NCI-H2029 (cell line): ENCODE results near the gene SMIM20.

ENCODE experiments used
- DNase-seq: peaks from one replicate; lab custom pipeline; 2025; lab: John Stamatoyannopoulos, UW

SMIM20 gene

DNA sequence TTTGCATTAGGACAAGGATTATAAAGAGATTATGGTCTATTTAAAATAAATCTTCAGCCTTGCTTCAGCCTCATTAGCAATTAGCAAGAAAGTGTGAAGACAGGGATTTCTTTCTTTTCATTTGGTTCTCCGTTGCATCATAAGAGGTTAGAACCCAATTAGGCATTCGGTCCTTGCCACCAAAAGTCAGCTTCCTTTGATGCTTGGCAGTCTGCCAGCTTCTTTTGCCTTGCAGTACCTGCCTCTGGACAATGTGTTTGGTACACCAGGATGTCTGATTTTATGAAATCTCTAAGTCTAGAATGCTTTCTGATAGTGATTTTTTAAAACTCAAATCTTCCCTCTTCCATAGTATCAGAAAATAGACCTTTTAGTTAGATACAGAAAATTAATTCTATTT lies 12.4 kb downstream of the SMIM20 start:
- peak; percentile 23 for DNase-seq

DNA sequence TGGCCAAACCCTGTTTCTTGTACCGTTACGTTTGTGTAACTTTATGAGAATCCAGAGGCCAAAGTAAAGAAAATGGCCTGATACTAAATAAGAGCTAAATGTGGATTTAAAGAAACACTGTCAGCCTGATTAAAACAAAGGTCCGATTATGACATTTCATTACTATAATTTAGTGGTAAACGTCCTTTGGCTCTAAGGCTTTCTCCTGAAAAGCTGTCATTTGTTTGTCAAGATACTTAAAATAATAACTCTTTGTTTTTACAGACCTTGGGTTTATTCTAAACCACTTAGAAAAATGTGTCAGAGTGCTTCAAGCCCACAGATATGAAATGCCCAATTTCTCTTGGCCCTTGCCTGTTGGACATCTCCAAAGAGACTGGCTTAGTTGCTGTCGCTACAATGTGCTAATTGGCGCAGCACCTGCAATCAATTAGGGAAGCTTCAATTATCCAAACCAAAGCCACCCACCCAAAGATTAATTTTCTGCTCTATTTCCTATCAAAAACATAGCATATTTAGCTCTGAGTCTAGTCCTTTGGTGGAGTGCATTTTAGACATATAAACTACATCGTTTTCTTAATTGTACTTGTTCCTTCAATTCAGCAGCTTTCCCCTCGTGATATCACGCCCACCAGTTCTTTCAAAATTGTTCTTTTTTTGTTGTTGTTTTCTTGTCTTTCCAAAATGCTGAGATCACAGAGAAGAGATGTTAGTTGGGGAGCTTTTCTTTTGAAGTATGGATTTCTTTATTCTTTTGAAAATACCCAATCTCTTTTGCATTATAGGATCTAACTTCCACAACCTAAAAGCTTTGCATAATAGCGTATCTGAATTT lies 13.6 kb downstream of the SMIM20 start:
- DNase-seq = no peak

- peak; percentile 75 for DNase-seq
These were observed 14.6 kb downstream of the SMIM20 start for GRCh38 chr4:25928379-25929297.

DNA sequence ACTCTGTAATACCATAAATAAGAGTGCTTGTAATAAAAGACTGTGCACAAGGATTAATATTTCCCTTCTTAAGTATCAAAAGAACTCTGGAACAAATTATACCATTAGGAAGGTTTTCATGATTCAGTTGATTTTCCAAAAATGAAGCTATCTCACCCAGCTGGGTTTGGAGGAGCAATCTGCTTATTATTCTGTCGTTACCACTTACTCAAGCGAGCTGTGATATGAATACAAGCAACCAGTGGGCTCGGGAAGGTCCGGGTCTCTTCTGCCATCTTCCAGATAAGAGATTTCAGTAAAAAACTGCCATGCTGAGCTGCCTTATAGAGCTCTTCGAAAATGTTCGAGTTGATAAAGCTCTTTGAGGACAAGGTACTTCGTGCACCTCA lies 15.3 kb downstream of the SMIM20 start:
- DNase-seq = no peak

DNA sequence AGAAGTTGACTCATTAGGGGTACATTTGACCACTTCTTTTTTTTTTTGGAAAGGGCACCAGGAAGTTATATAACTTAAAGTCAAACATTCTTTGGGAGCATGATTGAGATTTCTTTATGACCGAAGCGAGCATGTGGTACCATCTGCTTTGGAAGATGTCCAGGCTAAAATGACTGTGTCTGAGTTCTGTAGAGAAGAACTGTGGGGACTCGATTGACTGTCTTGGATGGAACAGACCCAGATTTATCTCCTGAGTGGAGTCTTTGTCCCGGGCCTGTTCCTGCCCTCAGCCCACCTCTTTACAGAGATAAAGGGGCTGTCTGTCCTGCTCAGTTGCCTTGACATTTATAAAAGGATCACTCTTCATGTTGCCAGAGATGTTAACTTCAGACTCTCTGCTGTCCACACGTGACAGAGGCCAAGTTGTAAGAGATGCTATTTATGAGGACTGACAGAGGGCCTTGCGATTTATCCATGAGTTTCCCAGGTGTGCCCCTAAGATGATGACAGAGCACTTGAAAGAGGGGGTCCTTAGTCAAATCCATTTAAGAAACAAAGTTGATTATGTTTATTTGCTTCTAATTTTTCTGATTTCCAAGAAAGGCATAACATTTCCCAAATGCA lies 16.8 kb downstream of the SMIM20 start:
- DNase-seq = no peak

DNA sequence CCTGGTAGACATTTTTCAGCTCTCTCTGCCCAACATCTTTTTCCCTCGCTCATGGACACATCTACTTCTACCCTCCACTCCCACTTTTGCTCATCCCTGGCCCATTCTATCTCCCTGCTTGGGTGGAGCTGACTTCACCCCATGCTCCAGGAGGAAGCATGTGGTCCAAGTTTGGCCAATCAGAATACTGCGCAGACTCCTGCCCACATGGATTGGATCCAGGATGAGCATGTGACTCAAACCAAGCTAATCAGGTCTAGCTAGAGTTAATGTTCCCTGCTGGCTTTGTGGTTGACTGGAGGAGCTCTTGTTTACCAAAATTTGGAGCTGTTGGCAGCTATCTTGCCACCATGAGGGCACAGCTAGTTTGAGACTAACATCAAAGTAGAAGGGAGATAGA lies 22.7 kb downstream of the SMIM20 start:
- DNase-seq = no peak

- no peak for DNase-seq
These were observed 23.8 kb downstream of the SMIM20 start for GRCh38 chr4:25937801-25938200.

- DNase-seq = no peak
These were observed 24.3 kb downstream of the SMIM20 start for GRCh38 chr4:25938366-25938765.

GRCh38 chr4:25938787-25939186 lies 24.8 kb downstream of the SMIM20 start:
- no peak for DNase-seq

- no peak for DNase-seq
These were observed 25.3 kb downstream of the SMIM20 start for GRCh38 chr4:25939330-25939729.

GRCh38 chr4:25941457-25942221 lies 27.6 kb downstream of the SMIM20 start:
- DNase-seq = no peak

GRCh38 chr4:25943312-25943711 lies 29.3 kb downstream of the SMIM20 start:
- no peak for DNase-seq

GRCh38 chr4:25943805-25944204 lies 29.8 kb downstream of the SMIM20 start:
- no peak for DNase-seq

DNA sequence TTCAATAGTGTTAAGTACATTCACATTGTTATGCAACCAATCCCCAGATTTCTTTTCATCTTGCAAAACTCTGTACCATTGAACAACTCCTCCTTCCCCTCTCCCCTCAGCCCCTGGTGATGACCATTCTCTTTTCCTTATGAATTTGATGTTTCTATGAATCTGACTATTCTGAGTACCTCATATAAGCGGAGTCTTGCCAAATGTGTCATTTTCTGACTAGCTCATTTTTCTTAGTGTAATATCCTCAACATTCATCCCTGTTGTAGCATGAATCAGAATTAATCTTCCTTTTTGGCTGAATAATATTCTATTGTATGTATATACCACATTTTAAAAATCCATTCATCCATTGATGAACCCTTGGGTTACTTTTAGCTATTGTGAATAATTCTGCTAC lies 34.0 kb downstream of the SMIM20 start:
- DNase-seq = no peak

DNA sequence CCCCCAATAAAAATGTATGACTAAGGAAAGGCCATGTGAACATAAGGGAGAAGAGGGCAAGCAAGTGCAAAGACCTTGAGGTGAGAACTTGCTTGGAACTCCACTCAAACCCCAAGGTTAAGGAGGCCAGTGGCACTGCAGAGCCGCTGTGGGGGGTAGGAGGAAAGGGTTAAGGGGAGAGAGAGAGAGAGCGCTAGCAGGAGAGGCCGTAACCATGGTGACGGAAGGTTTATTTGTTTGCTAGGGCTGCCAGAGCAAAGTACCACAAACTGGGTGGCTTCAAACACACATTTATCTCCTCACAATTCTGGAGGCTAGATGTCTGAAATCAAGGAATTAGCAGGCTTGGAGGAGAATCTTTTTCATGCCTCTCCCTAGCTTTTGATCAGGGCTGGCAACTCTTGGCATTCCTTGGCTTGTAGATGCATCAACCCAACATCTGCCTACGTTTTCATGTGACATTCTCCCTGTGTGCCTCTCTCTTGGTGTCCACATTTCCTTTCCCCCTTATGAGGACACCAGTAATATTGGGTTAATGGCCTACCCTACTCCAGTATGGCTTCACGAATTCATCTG lies 35.2 kb downstream of the SMIM20 start:
- peak; percentile 65 for DNase-seq

- DNase-seq = no peak
These were observed 36.0 kb downstream of the SMIM20 start for GRCh38 chr4:25949994-25950393.

DNA sequence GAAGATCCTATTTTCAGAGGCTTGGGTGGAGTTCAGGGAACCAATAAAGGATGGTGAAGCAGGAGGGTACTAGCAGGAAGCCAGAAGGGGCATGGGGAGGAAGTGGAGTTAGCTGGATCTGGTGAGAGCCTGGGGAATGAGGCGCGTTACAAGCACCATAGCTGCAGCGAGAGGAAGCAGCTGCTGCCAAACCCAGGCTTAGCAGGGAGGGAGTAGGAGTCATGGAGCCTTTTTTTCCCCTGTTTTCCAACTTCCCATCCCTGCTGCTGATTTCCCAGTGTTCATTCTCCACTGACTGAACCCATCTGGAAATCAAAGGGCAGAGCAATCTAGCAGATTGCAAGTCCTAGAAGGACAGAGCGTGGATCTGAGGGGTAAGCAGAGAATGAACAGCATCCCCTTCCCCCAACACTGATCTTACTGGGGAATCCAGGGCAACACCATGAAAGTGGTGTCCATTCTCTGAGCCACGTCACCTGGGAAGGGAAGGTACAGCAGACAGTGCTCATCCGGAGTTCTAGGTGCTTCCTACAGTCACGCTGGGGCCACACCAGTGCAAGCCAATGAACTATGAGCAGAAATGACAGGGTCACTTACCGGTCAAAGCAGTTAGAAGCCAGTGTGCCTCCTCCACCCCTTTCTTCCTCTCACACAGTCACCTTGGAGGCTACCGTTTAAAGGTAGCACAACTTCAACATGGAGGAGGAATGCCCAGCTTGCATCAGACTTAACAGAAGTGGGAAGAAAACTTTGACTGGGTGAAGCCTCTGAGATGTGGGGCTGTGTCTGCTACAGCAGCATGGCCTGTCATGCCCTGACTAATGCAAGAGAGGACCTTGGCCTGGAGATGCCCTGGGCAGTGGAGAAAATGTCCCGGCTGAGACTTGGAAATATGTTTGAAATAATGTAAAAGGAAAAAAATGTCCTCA lies 36.7 kb downstream of the SMIM20 start:
- DNase-seq = no peak

DNA sequence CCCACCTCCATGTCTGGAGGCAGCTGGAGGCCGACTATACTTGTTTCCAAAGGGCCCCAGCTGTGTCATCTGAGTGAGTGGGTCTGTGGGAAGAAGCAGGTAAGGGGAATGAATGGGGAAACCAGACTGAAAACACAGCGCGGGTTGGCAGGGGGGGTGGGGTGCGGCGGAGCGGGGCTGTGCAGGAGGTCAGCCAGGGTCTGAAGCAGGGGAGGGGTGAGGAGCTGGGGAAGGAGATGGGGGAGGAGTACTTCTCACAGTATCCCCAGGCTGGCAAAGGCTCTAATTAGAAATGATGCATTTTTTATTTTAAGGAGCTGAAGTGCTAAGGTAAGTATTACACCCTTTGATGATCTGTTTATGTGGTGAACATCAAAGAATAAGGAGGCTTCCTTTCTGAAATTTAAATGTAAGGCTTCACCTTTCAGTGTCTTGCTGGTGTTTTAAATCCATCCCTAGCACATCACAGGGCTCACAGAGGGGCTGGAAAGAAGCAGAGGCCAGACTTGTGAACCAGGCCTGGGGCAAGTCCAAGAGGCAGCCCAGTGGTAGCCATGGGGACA lies 37.5 kb downstream of the SMIM20 start:
- no peak for DNase-seq

- no peak for DNase-seq
These were observed 39.7 kb downstream of the SMIM20 start for GRCh38 chr4:25953740-25954139.

DNA sequence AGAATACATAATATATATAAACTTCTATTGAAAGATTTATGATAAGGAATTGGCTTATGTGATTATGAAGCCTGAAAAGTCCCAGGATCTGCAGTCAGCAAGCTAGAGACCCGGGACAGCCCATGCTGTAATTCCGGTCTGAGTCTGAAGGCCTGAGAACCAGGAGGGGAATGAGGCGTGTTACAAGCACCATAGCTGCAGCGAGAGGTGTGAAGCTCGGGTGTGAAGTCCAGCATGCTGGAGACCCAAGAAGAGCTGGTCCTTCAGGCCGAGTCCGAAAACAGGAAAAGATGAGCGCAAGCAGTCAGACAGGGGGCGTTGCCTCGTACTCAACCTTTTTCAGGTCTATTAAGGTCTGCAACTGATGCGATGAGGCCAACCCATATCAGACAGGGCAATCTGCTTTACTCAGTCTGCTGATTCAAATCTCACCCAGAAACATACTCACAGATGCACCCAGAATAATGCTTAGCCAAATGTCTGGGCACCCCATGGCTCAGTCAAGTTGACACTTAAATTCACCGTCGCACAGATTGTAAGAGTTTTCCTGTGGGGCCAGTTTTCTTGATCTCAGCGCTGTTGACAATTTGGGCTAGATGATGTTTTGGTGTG lies 40.4 kb downstream of the SMIM20 start:
- no peak for DNase-seq
